Inferior parietal cortex (tissue), 1 donor: ENCODE data around the gene GGN.
"Not testable (repeated sequence)": the region's sequence is repeated elsewhere in the genome, so short reads cannot be mapped to it uniquely, and the experiment has no call there.

Experiments used
- DNase-seq: peaks from one replicate; pipeline ENCODE4 v3.0.0-alpha.2; 2016; ENCODE audit errors: extremely low spot score

Gene GGN

DNA sequence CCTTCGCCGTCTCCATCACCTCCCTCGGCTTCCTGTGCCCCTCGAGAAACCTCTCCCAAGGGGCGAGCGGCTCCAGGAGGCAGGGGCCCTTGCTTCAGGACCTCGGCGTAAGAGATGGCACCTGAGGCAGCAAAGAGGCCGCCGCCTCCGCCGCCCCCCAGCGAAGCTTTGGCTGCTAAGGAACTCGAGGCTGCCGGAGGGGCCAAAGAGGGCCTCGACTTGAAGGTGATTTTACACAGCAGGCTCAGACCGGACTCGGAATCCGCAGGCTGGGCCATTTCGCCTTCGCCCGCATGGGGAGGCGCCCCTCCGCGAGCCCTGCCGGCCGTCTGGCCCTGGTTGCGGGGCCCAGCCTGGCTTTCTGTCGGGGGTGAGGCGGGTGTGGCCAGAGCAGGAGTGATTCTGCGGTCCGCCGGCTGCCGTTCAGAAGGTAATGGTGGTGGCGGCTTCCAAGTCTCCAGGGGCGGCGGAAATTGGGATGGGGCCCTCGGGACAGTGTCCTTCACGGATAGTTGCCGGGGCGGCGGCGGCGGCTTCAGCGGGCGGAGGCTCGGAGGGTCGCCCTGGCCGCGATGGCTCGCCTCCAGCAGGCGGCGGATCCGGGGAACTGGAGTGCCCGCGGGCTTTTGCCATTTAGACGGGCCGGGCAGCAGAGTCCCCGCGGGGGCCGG lies 1.4 kb downstream of the GGN start:
- DNase-seq: no peak

DNA sequence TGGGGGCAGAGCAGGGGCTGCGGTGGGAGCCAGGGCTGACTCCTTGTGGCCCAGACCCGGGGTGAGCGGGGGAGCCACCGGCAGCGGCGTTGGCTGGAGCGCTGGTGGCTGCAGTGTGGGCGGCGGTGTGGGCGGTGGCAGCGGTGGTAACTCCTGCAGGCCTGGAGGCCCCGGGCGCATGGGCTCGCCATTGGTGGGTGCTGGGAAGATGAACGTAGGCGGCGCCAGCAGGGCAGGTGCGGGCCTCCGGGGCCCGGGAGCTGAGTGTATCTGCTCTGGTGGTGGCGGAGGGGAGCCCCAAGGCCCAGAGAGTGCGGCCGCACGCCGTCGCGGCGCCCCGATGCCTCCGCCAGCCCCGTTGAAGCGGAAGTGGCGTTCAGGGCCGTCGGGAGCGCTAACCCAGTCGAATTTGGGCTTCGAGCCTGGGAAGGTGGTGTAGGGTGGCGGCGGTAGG lies 2.0 kb downstream of the GGN start:
- no peak for DNase-seq

DNA sequence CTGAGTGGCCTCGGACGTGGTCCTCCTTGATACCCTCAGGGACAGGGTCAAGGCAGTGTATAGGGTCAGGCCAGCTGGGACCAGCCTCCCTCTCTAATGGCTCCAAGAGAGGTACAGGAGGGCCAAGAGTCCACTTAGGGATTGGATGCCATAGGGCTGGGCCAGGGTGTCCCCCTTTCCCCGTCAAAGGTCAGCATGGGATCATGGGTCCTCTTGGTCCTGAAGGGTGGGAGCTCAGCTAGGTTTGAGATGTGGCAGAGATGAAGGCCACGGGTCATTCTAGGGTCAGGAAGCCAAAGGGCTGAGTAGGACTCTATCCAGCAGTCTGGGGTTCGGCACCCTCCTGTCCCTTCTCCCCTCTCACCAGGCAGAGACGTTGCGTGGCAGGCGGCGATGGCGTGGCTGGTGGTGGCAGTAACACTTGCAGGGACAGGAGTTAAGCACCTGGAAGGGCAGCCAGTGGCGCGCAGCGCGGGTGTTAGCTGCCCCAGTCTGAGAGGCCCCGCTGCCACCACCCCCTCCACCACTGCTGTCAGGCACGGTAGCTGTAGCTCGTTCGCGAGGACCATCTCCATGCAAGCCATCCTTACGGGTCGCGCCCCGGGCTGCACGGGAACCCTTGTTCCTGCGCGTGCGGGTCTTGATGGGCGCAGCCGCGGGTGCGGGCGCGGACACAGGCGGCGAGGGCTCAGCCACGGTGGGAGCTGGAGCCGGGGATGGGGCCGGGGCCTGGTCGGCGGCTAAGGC lies 2.6 kb downstream of the GGN start:
- no peak for DNase-seq

DNA sequence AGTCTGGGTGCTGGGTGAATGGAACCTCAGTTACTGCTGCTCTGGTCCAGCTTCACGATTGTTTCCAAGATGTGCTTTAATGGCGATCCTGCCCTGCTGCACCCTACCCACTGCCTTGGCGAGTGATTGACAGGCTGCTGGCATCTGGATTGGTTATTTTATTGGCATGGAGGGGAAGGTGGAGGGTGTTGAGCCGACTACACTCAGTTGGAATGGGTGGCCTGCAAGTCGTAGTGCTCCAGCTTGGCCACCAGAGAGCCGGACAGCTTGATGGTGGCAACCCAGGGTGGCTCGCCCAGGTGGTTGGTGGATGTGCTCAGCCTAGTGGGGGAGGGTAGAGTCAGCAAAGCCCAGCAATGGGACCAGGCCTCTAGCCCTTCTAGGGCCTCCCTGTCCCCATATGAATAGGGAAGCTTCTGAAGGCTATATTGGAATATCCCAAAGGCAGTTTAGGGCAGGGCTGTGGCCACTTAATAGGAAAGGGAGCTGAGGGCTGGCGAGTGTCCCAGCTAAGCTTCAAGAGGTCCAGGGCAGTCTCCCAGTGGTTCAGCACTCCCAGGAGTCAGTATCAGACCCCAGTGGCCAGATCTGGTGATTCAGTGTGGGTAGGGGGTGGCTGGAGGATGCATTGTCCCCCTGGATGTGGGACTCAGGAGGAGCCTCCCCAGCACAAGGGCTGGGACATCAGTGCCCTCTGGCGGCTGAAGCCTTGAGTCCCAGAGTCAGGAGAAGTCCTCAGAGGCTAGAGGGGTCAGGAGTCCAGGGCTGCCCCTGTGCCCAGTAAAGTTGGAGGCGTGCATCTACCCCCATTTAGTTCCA lies 3.4 kb downstream of the GGN start:
- no peak for DNase-seq

DNA sequence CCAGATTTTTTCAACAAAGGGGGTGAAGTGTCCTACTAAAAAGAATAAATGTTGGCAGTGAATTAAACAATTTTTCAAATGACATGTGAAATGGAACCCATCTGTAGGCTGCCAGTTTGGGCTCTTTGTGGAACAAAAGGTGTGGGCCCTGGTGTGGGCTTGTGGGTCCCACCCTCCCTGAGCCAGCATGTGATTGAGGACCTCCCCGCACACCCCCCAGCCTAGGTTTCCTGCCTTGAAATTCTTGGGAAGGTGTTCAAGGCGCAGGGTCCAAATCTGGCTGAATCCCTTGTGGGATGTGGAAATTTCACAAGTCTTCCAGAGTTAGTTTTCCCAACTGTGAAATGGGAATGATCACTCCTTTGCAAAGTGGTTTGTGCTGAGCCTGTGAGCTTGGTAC lies 4.1 kb downstream of the GGN start:
- DNase-seq: no peak

DNA sequence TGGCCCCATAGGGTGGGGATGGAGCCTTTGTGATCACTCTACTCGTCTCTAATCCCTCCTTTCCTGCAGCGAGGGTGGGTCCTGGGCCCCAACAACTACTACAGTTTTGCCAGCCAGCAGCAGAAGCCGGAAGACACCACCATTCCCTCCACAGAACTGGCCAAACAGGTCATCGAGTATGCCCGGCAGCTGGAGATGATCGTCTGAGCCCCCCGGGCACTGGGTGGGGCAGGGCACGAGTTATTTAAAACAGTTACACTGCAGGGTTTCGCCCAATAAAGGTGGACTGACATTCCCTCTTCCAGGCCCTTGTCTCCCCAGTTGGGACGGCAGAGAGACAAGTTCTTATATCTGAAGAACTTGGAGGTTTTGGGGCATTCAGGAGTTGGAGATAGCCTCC lies 4.7 kb downstream of the GGN start:
- DNase-seq: no peak

DNA sequence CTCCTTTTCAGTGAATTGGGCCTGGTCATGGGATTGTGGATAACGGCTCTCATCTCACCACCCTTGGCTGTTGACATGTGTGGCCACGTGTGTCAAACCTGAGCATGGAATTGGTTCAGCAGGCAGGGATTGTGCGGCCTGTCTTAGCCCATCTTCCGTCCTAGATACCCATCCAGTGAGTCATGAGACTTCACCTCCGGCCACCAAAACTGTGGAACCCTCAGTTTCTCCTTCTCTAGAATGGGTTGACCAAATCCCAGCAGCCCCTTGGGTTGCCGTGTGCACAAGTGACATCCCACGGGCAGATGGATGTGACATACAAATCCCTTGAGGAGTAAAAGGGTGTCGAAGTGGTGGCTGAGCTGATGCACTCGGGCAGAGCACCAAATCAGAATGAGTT lies 6.7 kb downstream of the GGN start:
- no peak for DNase-seq

DNA sequence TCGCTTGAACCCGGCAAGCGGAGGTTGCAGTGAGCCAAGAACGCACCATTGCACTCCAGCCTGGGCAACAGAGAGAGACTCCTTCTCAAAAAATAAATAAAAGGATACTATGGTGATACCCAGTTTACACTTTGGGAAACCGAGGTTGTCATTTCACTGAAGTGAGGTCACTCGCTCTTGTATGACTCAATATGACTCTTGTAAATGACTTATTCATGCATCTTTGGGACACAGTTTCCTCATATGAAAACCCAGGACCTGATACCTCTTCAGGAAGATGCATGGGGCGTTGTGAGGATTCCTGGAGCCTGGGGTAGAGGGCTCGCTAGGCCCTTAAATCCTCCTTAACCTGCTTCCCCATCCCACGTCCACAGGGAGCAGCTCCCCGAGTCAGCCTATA lies 9.0 kb downstream of the GGN start:
- no peak for DNase-seq

DNA sequence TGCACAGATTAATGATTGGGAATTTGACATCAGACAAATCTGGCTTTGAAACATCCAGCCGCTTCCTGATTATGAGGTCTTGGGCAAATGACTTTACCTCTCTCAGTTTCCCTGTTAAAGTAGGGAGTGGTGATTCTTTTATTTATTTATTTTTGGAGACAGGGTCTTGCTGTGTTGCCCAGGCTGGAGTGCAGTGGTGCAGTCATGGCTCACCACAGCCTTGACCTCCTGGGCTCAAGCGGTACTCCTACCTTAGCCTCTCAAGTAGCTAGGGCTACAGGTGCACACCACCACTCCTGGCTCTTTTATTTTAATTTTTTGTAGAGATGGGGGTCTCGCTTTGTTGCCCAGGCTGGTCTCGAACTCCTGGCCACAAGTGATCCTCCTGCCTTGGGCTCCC lies 10.8 kb downstream of the GGN start:
- DNase-seq: no peak

DNA sequence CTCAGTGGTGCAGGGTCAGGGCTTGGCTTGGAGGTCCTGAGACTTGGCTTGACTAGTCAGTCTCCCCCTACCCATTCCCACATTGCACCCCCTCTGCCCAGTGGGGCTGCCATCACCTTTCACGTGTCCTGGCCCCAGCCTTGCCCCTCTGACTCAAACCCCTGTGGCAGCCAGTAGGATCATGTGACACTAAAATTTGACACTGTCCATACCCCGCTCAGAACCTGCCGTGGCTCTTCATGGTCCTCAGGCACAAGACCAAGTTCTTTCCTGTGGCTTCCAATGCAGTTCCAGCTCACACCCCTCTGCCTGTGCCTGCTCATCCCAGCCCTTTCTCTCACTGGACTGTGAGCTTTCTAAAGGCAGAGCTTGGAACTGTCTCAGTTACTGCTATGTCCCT lies 11.3 kb downstream of the GGN start:
- no peak for DNase-seq

DNA sequence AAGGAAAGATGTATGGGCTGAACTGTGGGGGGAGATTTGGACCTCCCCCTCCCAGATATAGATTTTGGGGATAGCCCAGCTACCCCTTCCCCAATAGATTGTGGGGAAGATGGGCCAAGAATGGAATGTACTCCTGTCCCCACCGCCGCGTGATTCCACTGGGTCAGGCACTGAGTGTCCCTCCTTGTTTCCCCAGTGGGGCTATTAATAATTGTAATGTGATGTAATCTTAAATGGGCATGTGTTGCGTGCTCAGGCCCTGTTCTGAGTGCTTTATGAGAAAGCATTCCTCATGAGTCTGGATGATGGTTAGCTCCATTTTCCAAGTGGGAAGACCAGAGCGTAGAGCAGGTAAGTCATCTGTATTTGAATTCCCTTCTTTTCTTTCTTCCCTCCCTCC lies 12.1 kb downstream of the GGN start:
- DNase-seq: no peak

DNA sequence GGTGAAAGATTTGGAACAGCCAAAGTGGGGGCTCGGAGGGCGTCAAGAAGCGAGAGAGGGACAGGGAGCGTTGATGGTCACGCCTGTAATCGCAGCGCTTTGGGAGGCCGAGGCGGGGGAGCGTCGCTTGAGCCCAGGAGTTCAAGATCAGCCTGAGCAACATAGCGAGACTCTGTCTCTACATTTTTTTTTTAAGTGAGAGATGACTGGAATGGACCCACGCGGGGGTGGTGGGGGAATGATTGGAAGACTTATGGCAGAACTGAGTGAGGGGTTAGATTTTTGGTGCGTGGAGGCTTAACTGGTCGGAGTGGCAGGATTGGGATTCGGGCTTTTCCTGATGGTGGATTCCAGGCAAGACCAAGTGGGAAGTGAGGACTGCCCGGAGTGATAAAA lies 12.7 kb downstream of the GGN start:
- no peak for DNase-seq

DNA sequence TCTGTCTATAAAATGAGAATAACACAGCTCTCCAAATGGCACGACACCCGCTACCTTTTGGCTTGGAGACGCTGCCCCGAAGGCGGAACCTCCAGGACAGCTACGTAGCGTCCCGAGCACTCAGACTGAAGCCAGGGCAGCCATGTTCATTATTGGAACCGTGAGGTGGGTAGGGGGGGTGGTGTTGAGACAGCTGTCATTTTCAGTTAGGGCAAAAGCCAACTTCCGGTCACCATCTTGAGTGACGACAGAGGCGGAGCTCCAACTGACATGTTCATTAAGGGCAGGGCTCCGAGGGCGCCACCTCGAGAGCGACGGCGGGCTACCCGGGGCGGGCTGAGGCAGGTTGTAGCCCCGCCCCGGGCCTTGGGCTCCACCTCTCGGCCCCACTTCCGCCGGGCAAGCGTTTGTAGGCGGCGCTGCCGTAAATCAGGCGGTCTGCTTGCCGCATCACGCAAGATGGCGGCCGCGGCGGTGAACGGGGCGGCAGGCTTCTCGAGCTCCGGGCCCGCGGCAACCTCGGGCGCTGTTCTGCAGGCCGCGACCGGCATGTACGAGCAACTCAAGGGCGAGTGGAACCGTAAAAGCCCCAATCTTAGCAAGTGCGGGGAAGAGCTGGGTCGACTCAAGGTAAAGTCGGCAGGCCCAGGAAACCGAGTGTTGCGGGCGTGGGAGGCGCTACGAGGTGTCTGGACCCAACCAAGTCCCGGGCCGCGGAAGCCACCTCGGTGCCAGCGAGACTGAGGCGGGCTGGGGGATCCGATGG lies 13.3 kb downstream of the GGN start, which contains the start of gene PSMD8:
Gene PSMD8, plus strand, starts transcription at position 240 of the 766 bp plus-strand sequence. Its CDS starts 31 bp downstream, at position 271.
- DNase-seq: peak; percentile 99

DNA sequence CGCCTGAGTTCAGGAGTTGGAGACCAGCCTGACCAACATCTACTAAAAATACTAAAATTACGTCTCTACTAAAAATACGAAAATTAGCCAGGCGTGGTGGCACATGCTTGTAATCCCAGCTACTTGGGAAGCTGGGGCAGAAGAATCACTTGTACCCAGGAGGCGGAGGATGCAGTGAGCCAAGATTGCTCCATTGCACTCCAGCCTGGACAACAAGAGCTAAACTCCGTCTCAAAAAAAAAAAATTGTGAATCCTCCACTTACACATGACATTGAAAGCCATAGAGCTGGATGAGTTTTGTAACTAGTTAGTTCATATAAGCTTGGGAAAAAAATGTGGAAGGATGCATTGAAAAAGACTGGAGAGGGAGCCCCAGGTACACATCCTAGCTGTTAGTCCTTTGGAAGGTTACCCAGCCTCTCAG lies 13.9 kb downstream of the GGN start:
- no peak for DNase-seq

DNA sequence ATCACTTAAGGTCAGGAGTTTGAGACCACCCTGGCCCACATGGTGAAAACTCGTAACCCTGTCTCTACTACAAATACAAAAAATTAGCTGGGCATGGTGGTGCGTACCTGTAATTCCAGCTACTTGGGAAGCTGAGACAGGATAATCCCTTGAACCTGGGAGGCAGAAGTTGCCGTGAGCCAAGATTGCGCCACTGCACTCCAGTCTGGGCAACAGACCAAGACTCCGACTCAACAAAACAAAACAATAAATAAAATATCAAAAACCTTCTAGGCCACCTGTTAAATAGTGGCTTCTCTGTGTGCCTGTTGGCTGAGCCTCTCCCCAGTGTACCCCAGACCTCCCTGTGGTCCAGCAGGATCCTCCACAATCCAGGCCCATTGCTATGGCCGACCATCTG lies 16.8 kb downstream of the GGN start:
- no peak for DNase-seq

DNA sequence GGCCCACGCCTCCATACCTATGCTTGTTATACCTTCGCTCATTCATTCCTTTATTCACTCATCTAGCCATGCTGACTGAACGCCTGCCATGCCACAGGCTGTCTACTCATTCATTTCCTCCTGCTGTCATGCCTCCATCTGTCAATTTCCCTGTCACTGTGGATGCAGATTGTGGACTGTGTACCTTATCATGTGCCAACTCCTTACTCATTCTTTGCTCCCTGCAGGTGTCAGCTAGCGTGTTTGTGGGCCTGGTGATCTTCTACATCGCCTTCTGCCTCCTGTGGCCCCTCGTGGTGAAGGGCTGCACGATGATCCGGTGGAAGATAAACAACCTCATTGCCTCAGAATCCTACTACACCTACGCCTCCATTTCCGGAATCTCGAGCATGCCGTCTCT lies 17.5 kb downstream of the GGN start:
- DNase-seq: no peak

DNA sequence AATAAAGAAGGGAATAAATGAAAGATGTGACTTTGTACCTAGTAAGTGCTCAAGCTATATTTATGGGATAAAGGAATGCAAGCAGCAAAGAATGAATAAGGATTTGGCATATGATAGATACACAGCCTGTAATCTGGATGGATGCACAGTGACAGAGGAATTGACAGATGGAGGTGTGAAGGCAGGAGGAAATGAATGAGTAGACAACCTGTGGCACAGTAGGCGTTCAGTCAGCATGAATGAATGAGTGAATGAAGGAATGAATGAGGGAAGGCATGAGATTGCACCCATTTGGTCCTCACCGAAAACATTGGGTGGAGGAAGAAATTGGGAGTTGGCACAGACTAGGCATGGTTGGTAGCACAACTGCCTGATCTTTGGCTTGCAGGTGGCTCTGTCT lies 18.2 kb downstream of the GGN start:
- no peak for DNase-seq

DNA sequence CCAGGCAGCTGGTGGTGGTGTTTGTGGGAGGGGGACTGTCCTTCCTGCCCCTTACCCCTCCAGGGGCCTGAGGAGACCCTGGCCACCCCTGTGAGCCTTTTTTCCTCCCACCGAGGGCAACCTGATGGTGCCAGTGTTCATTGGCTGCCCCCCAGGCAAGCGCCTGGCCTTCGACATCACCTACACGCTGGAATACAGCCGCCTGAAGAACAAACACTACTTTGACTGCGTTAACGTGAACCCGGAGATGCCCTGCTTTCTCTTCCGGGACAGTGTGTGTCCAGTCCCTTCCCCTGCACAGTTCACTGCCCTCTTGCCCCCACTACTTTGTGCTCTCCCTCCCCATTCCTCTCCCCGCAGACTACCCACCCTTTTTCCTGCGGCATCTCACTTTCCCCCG lies 20.8 kb downstream of the GGN start:
- DNase-seq: no peak

DNA sequence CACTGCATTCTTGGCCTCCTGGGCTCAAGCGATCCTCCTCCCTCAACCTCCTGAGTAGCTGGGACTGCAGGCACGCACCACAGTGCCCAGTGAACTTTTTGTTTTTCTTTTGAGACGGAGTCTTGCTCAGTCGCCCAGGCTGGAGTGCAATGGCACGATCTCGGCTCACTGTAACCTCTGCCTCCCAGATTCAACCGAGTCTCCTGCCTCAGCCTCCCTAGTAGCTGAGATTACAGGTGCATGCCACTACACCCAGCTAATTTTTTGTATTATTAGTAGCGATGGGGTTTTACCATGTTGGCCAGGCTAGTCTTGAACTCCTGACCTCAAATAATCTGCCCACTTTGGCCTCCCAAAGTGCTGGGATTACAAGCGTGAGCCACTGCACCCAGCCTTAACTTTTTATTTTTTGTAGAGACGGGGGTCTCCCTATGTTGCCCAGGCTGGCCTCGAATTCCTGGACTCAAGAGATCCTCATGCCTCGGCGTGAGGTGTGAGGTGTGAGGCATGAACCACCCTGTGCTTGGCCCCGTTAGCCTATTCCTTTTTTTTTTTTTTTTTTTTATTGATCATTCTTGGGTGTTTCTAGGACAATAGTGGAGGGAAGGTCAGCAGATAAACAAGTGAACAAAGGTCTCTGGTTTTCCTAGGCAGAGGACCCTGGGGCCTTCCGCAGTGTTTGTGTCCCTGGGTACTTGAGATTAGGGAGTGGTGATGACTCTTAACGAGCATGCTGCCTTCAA lies 24.7 kb downstream of the GGN start:
- not testable (repeated sequence) for DNase-seq

DNA sequence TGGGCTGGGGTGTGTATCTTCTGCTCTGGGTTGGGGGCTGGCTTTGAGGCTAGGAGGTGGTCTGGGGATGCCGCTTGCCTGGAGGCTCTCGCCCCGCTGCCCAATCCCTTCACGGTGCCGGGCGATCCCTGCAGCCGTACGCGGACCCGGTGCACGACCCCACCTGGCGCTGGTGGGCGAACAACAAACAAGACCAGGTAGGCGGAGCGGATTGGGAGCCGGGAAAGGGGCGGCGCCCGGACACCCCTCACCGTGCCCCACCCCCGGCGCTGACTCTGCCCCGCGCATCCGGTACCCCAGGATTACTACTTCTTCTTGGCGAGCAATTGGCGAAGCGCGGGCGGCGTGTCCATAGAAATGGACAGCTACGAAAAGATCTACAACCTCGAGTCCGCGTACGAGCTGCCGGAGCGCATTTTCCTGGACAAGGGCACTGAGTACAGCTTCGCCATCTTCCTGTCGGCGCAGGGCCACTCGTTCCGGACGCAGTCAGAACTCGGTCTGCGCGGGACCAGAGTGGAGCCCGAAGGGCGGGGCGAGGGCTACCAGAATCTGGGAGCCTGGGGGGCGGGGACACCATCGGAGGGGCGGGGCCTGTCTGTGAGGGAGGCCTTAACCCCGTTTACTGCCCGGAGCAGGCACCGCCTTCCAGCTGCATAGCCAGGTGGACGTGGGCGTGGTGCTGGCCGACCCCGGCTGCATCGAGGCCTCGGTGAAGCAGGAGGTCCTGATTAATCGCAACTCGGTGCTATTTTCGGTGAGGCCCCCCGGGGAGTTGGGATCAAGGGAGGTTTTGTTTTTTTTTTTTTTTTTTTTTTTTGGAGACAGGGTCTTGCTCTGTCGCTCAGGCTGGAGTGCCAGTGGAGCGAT lies 25.5 kb downstream of the GGN start:
- DNase-seq: no peak
